Activated CD4-positive, alpha-beta T cell treated with anti-CD3 and anti-CD28 coated beads, Interleukin-2, amount 10 ng/mL, durations not matched to agents 24 days and 14 days (primary cell): ENCODE measurements around the gene GMDS. TPM values are rescaled to one million over a fixed set of nuclear protein-coding genes. Genes with fewer than 3 reads are reported as not detected.
A peak's percentile ranks its signal among the peaks of the same experiment; 100 is the strongest.

Experiments
- DNase-seq: peaks from one replicate; pipeline ENCODE4 v3.0.0; 2022
- H3K27ac Mint-ChIP-seq: one replicate; pipeline ENCODE4 v1.8.0; 2022; ENCODE audit warnings: mild to moderate bottlenecking, mixed read lengths
- H3K27me3 Mint-ChIP-seq: one replicate; pipeline ENCODE4 v1.8.0; 2022; ENCODE audit warnings: mixed read lengths
- H3K36me3 Mint-ChIP-seq: one replicate; pipeline ENCODE4 v1.8.0; 2022; ENCODE audit warnings: low read depth, mild to moderate bottlenecking, mixed read lengths
- H3K4me1 Mint-ChIP-seq: one replicate; pipeline ENCODE4 v1.8.0; 2021; ENCODE audit warnings: mixed read lengths
- H3K4me3 Mint-ChIP-seq: one replicate; pipeline ENCODE4 v1.8.0; 2022; ENCODE audit warnings: mild to moderate bottlenecking, moderate library complexity, mixed read lengths
- H3K9me3 Mint-ChIP-seq: one replicate; pipeline ENCODE4 v1.8.0; 2021; ENCODE audit warnings: mixed read lengths
- intact Hi-C: fragments of 100-400 bp; cut with micrococcal nuclease; formaldehyde crosslinking; loops from one replicate; pipeline ENCODE4 v1.15.1; 2023
- total RNA-seq: library from RNA; stranded (reverse); gene quantifications from 2 replicates; pipeline ENCODE4 v1.2.3, GENCODE V29; 2022

Gene GMDS
- total RNA-seq, 1 donor from 2014 or later: 47.4 TPM

DNA sequence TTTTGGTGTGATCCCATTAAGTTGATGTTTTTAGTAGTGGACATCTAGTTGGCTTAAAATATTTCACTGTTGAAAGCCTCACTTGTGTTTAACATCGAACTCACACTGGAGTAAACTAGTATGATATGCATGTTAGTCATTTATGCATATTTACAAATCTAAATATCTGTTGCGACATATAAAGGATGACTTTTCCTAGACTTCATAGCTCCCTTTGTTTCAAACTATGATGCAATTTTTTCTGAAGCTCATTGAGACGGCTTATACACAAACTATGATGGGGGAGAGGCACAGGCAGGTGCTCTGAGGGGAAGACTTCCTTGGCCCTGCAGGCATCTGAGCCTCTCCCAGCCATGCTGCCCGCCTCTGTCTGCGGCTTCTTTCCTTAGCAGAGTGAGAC is 647.5 kb downstream of the GMDS start:
- Mint-ChIP-seq H3K4me1 (peaks cover 3% of the 10 kb centered on the region), H3K36me3 (no peaks in the 10 kb centered on the region), H3K27me3 (peaks cover 62% of the 10 kb centered on the region), H3K27ac (no peak overlapping the region), H3K9me3 (no peaks in the 10 kb centered on the region), H3K4me3 (no peak overlapping the region)
- DNase-seq: no peak
- intact Hi-C loops: loop anchor here (2.0 kb wide), 2 partner anchors 757 to 851 kb away; no protein-coding TSS in a partner anchor

DNA sequence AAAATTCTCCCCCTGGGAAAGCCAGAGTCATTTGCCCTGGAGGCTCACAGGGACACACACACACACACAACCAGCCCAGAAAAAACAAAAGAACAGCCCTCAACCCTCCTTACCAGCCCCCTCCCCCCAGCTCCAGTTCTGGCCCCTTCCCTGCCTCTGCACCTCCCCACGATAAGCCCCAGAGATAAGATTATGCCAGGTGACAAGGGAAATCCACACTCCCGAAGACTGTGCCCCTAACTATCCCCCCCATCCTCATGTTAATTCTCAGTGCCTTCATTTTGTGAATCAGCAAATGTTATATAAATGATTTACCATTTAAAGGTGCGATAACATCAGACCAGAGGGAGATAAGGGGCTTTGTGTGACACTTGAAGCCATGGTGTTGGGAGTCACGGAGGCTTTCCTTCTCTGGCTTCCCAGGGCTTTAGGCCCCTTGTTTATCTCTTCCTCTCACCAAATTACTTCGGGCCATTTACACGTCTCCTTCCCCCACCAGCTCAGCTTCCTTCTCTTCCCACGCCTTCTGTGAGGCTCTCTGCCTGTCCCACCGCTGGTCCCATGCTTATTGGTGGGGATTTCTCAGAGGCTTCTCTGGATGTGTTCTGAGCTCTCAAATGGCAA is 648.2 kb downstream of the GMDS start:
- H3K36me3 Mint-ChIP-seq: no peaks in the 10 kb centered on the region
- intact Hi-C loops: loop anchor here (2.0 kb wide), 2 partner anchors 758 to 852 kb away; no protein-coding TSS in a partner anchor
- no peaks in the 10 kb centered on the region for H3K9me3 Mint-ChIP-seq
- H3K27me3 Mint-ChIP-seq: peaks cover 60% of the 10 kb centered on the region
- no peak overlapping the region for H3K27ac Mint-ChIP-seq
- no peak for DNase-seq
- no peak overlapping the region for H3K4me3 Mint-ChIP-seq
- peaks cover 3% of the 10 kb centered on the region for H3K4me1 Mint-ChIP-seq

DNA sequence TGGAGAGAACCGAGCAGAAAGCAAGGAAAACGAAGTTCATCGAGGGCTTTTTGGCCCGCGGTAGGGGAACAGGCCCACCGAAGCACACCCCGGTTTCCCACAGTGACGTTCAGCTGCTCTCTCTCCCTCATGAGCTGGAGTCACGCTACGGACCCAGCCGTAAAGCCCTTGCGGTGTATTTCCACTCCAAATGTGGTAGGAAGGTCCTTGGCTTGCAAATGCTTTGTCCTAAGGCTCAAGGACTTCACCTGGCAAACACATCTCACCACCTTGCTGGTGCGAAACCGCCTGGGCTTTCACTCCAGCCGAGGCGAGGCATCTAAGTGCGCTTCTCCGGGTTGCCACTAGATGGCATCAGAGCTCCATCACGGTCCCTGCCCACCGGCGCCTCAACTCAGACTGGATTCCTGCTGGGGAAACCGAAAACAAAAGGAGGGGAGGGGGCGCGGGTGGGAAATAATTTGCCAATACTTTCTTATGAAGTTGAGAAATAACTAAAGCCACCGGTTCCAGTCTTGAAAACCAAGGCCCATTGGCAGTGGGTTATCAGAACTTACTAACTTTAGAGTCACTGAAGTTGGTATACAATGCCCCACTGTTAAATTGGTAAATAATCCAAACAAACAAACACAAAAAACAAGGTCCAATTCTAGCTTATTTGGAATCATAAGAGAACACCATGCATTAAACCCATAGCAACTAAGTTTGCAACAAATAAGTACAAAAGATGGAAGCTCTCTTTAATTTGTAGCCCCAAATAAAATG is 649.1 kb downstream of the GMDS start:
- Mint-ChIP-seq H3K4me3 (no peak overlapping the region), H3K27me3 (peaks cover 55% of the 10 kb centered on the region), H3K27ac (no peak overlapping the region), H3K9me3 (no peaks in the 10 kb centered on the region), H3K4me1 (peaks cover 3% of the 10 kb centered on the region), H3K36me3 (no peaks in the 10 kb centered on the region)
- intact Hi-C loops: loop anchor here (1.0 to 2.0 kb wide), 5 partner anchors 600 to 1154 kb away; partner anchors contain the start of gene MYLK4
- peak; percentile 89 for DNase-seq

DNA sequence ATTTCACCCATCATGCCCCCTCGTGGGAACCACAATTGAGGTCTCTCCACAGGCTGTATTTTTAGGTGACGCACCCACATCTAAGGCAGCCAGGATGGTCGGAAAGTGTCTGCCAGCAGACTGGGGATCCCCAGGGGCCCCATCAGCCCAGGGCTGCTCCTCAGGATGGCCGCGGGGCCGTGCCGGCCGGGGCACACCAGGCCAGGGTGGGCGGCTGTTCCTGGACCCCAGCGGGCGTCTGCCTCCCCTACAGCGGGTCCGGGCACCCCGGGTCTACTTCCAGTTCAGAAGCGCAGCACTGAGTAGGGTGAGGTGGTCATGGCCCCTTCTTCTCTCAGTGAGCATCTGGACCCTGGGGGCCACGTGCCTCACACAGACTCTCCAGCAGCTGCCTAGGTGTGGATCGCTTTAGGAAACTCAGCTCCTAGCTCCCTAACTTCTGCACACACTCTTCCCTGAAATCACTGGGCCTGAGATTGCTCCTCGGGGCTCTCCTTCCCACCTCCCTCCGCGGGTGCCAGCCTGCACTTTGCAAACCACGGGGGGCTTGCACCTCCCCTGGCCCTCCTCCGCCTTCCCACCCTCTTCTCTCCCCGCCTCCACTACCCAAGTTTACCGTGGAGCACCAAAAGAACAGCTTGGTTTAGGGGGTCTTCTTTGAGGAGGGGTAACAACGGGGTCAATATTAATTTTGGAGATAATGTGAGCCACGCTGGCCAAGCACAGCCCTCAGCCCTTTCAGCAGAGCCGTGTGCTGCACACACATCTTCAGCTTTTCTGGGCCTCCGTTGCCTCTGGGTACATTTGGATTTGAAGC is 649.9 kb downstream of the GMDS start:
- no peak for DNase-seq
- intact Hi-C loops: loop anchor here (1.0 to 2.0 kb wide), 5 partner anchors 601 to 1155 kb away; partner anchors contain the start of gene MYLK4
- H3K27me3 Mint-ChIP-seq: peaks cover 48% of the 10 kb centered on the region
- peaks cover 3% of the 10 kb centered on the region for H3K4me1 Mint-ChIP-seq
- H3K36me3 Mint-ChIP-seq: no peaks in the 10 kb centered on the region
- no peak overlapping the region for H3K27ac Mint-ChIP-seq
- no peaks in the 10 kb centered on the region for H3K9me3 Mint-ChIP-seq
- H3K4me3 Mint-ChIP-seq: no peak overlapping the region

DNA sequence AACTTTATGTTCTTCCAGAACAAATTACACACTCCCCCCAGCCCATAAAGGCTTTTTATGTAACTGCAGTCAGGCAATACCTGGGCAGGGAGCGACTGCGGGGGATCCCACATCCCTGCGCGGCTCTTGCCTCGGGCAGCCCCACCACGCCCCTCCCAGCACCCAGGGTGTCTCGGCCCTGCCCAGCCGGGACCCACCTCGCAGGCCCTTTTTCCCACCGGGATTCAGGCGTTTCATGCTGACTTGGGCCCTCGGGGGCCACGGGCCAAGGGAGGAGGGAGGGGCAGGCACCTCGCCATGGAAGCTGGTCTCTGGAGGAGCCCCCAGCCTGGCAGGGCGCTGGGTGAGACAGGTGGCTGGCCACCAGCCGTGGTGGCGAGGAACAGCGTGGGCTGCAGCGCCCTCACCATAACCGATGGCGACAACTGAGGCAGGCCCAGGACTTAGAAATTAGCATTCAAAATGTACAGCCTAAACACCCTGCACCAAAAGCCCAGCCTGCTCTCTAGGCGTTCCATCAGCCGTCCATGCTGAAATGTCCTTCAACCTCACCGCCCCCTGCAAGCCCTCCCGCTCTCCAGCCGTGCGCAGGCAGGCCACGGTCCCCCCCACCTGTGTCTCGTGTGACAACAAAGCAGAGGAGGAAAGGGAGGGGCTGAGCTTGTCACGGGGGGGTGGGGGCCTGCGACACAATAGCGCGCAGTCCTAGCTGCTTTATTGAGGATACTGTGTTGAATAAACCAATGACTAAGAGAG is 650.8 kb downstream of the GMDS start:
- Mint-ChIP-seq H3K9me3 (no peaks in the 10 kb centered on the region), H3K36me3 (no peaks in the 10 kb centered on the region), H3K4me3 (no peak overlapping the region), H3K27me3 (peaks cover 41% of the 10 kb centered on the region), H3K27ac (no peak overlapping the region), H3K4me1 (peaks cover 3% of the 10 kb centered on the region)
- DNase-seq: no peak
- intact Hi-C loops: no loop called here

DNA sequence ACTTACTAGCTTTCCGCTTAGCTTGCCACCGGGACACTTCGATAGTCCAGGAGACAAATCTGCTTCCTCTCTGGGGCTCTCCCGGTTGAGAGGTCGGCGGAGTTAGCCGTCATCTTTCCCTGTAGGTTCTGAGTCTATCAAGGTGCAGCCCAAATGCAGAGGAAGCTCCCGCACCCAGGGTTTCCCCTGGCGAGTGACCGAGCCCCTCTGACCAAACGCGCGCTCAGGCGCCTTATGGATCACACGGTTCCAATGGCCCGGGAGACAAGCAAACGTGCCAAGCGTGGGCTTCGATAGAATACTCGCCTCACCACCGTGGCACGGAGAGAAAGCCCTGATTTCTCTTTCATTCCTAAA is 651.5 kb downstream of the GMDS start:
- Mint-ChIP-seq H3K4me3 (no peak overlapping the region), H3K9me3 (no peaks in the 10 kb centered on the region), H3K27me3 (peaks cover 41% of the 10 kb centered on the region), H3K4me1 (peaks cover 3% of the 10 kb centered on the region), H3K27ac (no peak overlapping the region), H3K36me3 (no peaks in the 10 kb centered on the region)
- intact Hi-C loops: no loop called here
- DNase-seq: no peak

DNA sequence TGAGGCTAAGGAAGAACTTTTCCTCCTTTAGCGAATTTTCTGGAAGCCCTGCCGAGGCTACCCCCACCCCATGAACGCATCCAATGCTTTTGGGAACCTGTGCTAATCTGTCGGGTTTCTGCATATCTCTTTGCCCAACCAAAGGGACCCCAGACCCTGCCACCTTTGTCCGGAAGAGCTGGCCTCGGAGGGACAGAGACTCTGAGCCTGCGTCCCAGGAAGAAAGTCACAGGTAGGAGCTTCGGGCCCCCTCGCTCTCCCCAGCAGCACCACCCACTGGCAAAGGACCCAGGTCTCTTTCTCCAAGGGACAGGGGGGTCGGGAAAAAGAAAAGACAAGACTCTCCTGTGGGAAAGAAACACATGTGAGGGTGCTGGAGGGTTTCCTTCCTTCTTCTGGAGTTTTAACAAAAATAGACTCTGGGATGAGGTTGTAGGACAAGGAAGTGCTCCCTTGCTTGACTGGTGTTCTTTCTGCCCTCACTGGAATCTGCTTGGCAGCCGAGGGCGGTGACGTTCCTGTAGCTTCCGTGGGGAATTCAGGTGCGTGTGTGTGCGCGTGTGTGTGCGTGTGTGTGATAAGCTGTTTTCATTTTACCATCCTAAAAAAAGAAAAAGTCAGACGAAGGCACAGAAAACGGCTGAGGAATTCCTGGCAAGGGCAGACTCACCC is 652.0 kb downstream of the GMDS start:
- no peaks in the 10 kb centered on the region for H3K36me3 Mint-ChIP-seq
- H3K27ac Mint-ChIP-seq: no peak overlapping the region
- intact Hi-C loops: no loop called here
- peaks cover 3% of the 10 kb centered on the region for H3K4me1 Mint-ChIP-seq
- H3K4me3 Mint-ChIP-seq: no peak overlapping the region
- no peak for DNase-seq
- peaks cover 40% of the 10 kb centered on the region for H3K27me3 Mint-ChIP-seq
- no peaks in the 10 kb centered on the region for H3K9me3 Mint-ChIP-seq

DNA sequence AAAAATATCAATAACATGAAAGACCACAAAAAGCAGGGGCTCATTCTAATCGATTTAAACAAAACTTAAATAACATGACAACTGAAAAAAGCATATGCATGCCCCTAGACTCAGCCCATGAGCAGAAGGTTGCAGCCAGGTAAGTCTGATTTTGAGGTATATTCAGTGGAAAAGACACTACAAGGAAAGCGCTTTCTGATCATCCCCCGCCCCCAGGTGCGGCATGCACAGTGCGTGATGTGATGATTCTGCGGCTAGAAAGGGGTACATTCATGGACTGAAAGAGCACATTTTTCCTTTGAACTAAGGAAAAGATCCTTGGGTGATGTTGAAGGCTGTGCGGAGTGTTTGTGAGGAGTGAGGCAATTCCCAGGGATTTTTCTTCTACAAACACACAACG is 652.6 kb downstream of the GMDS start:
- peaks cover 3% of the 10 kb centered on the region for H3K4me1 Mint-ChIP-seq
- no peak for DNase-seq
- no peaks in the 10 kb centered on the region for H3K9me3 Mint-ChIP-seq
- intact Hi-C loops: no loop called here
- peaks cover 35% of the 10 kb centered on the region for H3K27me3 Mint-ChIP-seq
- H3K36me3 Mint-ChIP-seq: no peaks in the 10 kb centered on the region
- no peak overlapping the region for H3K27ac Mint-ChIP-seq
- H3K4me3 Mint-ChIP-seq: no peak overlapping the region

DNA sequence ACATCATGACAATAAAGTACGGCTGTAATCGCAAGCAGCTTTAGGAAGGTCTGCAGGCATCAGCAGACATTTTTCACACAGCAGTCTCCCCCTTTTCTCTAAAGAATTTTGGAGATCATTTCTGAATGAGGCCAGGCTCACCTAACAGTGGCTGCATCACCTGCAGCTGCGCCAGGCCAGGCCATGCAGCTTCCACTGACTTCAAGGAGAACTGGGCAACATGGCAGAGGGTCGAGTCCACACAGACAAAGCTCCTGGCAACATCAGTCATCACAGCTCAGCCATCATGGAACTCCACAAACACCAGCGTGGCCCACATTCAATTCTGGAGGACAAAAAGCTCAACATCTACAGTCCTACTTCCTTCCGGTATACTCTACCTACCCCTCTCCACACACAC is 653.5 kb downstream of the GMDS start:
- H3K9me3 Mint-ChIP-seq: no peaks in the 10 kb centered on the region
- H3K27ac Mint-ChIP-seq: no peak overlapping the region
- intact Hi-C loops: no loop called here
- H3K27me3 Mint-ChIP-seq: peaks cover 29% of the 10 kb centered on the region
- no peaks in the 10 kb centered on the region for H3K36me3 Mint-ChIP-seq
- H3K4me3 Mint-ChIP-seq: no peak overlapping the region
- DNase-seq: no peak
- H3K4me1 Mint-ChIP-seq: peaks cover 3% of the 10 kb centered on the region

DNA sequence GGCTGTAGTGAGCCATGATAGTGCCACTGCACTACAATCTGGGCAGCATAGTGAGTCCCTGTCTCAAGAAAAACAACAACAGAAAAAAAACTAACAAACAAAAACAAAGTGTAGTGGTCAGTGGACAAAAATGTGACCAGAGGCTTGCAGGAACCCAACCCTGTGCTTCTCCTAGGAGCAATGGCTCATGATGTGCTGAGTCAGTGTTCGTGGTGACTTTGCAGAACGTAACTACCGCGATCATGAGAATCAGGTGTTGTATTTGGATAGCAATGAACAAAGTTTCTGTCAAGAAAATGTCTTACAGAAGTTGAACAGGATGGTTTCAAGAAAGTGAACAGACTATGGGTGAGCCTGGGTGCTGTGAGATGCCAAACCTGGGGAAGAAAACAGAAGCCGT is 654.2 kb downstream of the GMDS start:
- H3K4me3 Mint-ChIP-seq: no peak overlapping the region

DNA sequence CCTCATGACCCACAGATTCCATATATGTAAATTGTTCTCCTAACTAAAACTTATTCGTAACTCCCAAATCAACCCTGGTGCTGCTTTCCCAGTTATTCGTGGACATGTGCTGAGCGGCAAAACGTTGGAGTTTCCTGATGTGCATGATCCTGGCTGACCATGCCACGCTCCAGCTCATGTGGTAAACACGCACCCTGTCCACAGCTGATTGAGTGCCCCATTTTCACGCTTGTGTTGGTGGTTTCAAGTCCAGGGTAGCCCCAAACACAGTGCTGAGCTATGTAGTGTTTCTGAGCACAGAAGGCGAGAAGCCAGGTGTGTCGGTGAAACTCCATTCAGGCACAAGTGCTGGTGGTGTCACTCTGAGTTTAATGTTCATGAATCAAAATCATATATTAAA is 654.8 kb downstream of the GMDS start:
- no peaks in the 10 kb centered on the region for H3K4me1 Mint-ChIP-seq
- H3K4me3 Mint-ChIP-seq: no peak overlapping the region
- no peaks in the 10 kb centered on the region for H3K36me3 Mint-ChIP-seq
- H3K27ac Mint-ChIP-seq: no peak overlapping the region
- intact Hi-C loops: no loop called here
- peaks cover 21% of the 10 kb centered on the region for H3K27me3 Mint-ChIP-seq
- DNase-seq: no peak
- H3K9me3 Mint-ChIP-seq: no peaks in the 10 kb centered on the region

More for the DNA sequence above, 654.2 kb downstream of the GMDS start:
- no peaks in the 10 kb centered on the region for H3K9me3 Mint-ChIP-seq
- H3K27ac Mint-ChIP-seq: no peak overlapping the region
- no peaks in the 10 kb centered on the region for H3K36me3 Mint-ChIP-seq
- DNase-seq: no peak
- H3K27me3 Mint-ChIP-seq: peaks cover 24% of the 10 kb centered on the region
- peaks cover 2% of the 10 kb centered on the region for H3K4me1 Mint-ChIP-seq
- intact Hi-C loops: no loop called here

DNA sequence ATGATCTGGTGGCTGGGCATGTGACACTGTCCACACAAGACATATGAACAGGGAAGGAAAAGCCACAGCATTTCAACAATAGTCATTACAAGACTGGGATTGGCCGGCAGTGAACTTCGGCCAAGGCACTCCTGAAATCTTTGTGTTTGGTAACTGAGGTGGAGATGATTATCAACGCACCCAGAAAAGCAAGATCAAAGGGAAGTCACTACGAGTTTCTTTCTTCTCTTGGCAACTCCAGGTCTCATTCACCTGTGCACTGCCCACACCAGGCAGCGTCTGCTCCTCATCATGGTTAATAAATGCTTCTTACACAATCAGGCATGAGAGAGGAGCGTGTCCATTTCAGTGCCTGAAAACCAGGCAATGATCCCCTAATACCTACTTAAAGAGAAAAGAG is 656.2 kb downstream of the GMDS start:
- intact Hi-C loops: no loop called here

DNA sequence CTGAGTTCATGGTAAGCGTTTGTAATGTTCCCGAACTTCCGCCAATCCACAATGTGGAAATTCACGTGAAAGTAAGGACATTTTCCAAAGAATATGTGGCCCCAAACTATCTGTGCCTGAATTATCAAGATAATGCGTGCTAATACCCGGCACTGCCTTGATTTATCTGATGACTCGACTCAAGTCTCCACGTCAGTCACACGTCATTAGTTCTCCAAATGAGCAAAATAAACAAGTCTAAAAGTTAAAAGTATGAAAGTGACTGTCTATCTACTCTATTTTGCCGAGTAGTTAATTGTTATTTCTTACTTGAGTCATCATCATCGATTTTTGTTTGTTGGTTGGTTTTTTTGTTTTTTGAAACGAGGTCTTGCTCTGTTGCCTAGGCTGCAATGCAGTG is 657.4 kb downstream of the GMDS start:
- no peak overlapping the region for H3K27ac Mint-ChIP-seq
- no peak overlapping the region for H3K4me3 Mint-ChIP-seq
- no peak for DNase-seq
- no peaks in the 10 kb centered on the region for H3K9me3 Mint-ChIP-seq
- no peaks in the 10 kb centered on the region for H3K4me1 Mint-ChIP-seq
- peaks cover 20% of the 10 kb centered on the region for H3K27me3 Mint-ChIP-seq
- intact Hi-C loops: no loop called here
- H3K36me3 Mint-ChIP-seq: no peaks in the 10 kb centered on the region

More for the DNA sequence above, 656.2 kb downstream of the GMDS start:
- no peaks in the 10 kb centered on the region for H3K36me3 Mint-ChIP-seq
- H3K4me1 Mint-ChIP-seq: no peaks in the 10 kb centered on the region
- no peak overlapping the region for H3K27ac Mint-ChIP-seq
- H3K4me3 Mint-ChIP-seq: no peak overlapping the region
- H3K27me3 Mint-ChIP-seq: peaks cover 19% of the 10 kb centered on the region
- no peaks in the 10 kb centered on the region for H3K9me3 Mint-ChIP-seq
- no peak for DNase-seq
